GM12878 (cell line): ENCODE data around the gene RAB34. TPM values are rescaled to one million over a fixed set of nuclear protein-coding genes. Genes with fewer than 3 reads are reported as not detected.

ENCODE experiments used
- BCL11A ChIP-seq: IDR thresholded peaks from 2 replicates; pipeline ENCODE4 v1.6.1; 2011; ENCODE audit warnings: low read depth, low read length
- CEBPZ ChIP-seq: fragments of 150-350 bp; IDR thresholded peaks from 2 replicates; pipeline ENCODE4 v1.6.1; 2016; ENCODE audit warnings: low read depth, low read length
- CHD1 ChIP-seq: IDR thresholded peaks from 2 replicates; pipeline ENCODE4 v1.6.1; 2012; ENCODE audit warnings: low read depth, low read length, improper control_type of control experiment
- GABPA ChIP-seq: IDR thresholded peaks from 2 replicates; pipeline ENCODE4 v1.6.1; 2014; ENCODE audit warnings: antibody characterized with exemption, low read depth, mild to moderate bottlenecking, inconsistent platforms
- HDGF ChIP-seq: fragments of 450-650 bp; IDR thresholded peaks from 2 replicates; pipeline ENCODE4 v1.6.1; 2016; ENCODE audit warnings: antibody characterized with exemption
- MLLT1 ChIP-seq: fragments of 450-650 bp; IDR thresholded peaks from 2 replicates; pipeline ENCODE4 v1.6.1; 2016; ENCODE audit warnings: mild to moderate bottlenecking
- MYB ChIP-seq: fragments of 150-350 bp; IDR thresholded peaks from 2 replicates; pipeline ENCODE4 v1.6.1; 2014; ENCODE audit warnings: mild to moderate bottlenecking, low read depth, low read length, borderline replicate concordance
- NR2C2 ChIP-seq: IDR thresholded peaks from 2 replicates; pipeline ENCODE4 v1.6.1; 2011; ENCODE audit warnings: borderline replicate concordance, low read depth; ENCODE audit not compliant: control insufficient read depth, insufficient read length
- PAX8 ChIP-seq: fragments of 450-650 bp; IDR thresholded peaks from 2 replicates; pipeline ENCODE4 v1.6.1; 2017; ENCODE audit warnings: mild to moderate bottlenecking, moderate library complexity
- POLR2A ChIP-seq: IDR thresholded peaks from 2 replicates; pipeline ENCODE4 v1.6.1; 2011; ENCODE audit warnings: low read depth, mild to moderate bottlenecking, low read length
- RUNX3 ChIP-seq: IDR thresholded peaks from 2 replicates; pipeline ENCODE4 v1.6.1; 2012; ENCODE audit warnings: low read length, inconsistent platforms
- SMAD5 ChIP-seq: IDR thresholded peaks from 2 replicates; pipeline ENCODE4 v1.6.1; 2016; ENCODE audit warnings: antibody characterized with exemption, low read depth
- SPI1 ChIP-seq: IDR thresholded peaks from 2 replicates; pipeline ENCODE4 v1.6.1; 2011; ENCODE audit warnings: low read depth, mild to moderate bottlenecking, low read length, moderate library complexity, borderline replicate concordance; ENCODE audit not compliant: insufficient read depth
- STAT3 ChIP-seq: IDR thresholded peaks from 2 replicates; pipeline ENCODE4 v1.6.1; 2011; ENCODE audit warnings: low read depth, low read length, improper control_type of control experiment
- TCF7 ChIP-seq: IDR thresholded peaks from 2 replicates; pipeline ENCODE4 v1.6.1; 2014; ENCODE audit warnings: antibody characterized with exemption, borderline replicate concordance
- polyA plus RNA-seq, 11 experiments: library from polyadenylated mRNA; depleted of rRNA in 4 of 11; unstranded in 6 of 11; stranded (reverse) in 5 of 11; fragments of >200 nt; fragmentation: Nextera tagmentation in 4 of 11; fragmentation: Illumina TruSeq in 1 of 11; extraction: Ambion mirVana in 4 of 11; extraction: Trizol in 1 of 11; gene quantifications; 1 replicate in 1 of 11; 2 replicates in 10 of 11; pipeline versions ENCODE4 v1.2.1 to v1.2.3, GENCODE V29; 2011 to 2016; ENCODE audit warnings: inconsistent platforms in 2 of 11, missing spikeins in 2 of 11, low read depth in 1 of 11
- total RNA-seq, 4 experiments: library from RNA; depleted of rRNA in 3 of 4; stranded (reverse); fragments of >200 nt in 3 of 4; fragmentation: Illumina TruSeq in 1 of 4; extraction: Trizol in 1 of 4; gene quantifications; 2 replicates each; pipeline versions ENCODE4 v1.2.1 to v1.2.3, GENCODE V29; 2013 to 2021
- TF ChIP-seq, protein P1 (sequence below): fragments of 450-650 bp; IDR thresholded peaks from 2 replicates; pipeline ENCODE4 v1.6.1; 2017; ENCODE audit warnings: low read depth, mild to moderate bottlenecking, moderate library complexity
- TF ChIP-seq, protein P2 (sequence below): fragments of 450-650 bp; formaldehyde crosslinking; IDR thresholded peaks from 2 replicates; pipeline ENCODE4 v1.4.0; 2020; ENCODE audit warnings: mild to moderate bottlenecking, moderate library complexity
- TF ChIP-seq, protein P3 (sequence below): fragments of 150-350 bp; IDR thresholded peaks from 2 replicates; pipeline ENCODE4 v1.6.1; 2014; ENCODE audit warnings: mild to moderate bottlenecking, low read depth, low read length

RAB34 gene
- total and polyA plus RNA-seq, 10 of the 15 experiments (the other 5 are each of a cell fraction or from before 2014, with no cell fraction given), result 0.37 to 46.4 (median 32.8) TPM

GRCh38 chr17:28741358-28742349, 24.0 kb upstream of the RAB34 start (continued):
- TF ChIP-seq BCL11A (no peak), CEBPZ (no peak), STAT3 (no peak), MYB (0 out of 2 replicates have a peak, but pooled peaks have one; percentile 15), NR2C2 (no peak), HDGF (0 out of 2 replicates have a peak, but pooled peaks have one; percentile 36), SMAD5 (no peak), SPI1 (peak; percentile 73; the same call in 1 of the 2 replicates), PAX8 (no peak), POLR2A (no peak), TCF7 (no peak), CHD1 (no peak), GABPA (no peak), MLLT1 (no peak), RUNX3 (no peak)
- TF ChIP-seq, protein P1, sequence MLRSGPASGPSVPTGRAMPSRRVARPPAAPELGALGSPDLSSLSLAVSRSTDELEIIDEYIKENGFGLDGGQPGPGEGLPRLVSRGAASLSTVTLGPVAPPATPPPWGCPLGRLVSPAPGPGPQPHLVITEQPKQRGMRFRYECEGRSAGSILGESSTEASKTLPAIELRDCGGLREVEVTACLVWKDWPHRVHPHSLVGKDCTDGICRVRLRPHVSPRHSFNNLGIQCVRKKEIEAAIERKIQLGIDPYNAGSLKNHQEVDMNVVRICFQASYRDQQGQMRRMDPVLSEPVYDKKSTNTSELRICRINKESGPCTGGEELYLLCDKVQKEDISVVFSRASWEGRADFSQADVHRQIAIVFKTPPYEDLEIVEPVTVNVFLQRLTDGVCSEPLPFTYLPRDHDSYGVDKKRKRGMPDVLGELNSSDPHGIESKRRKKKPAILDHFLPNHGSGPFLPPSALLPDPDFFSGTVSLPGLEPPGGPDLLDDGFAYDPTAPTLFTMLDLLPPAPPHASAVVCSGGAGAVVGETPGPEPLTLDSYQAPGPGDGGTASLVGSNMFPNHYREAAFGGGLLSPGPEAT, result peak; percentile 71; the same call in 1 of the 2 replicates
- TF ChIP-seq, protein P2, sequence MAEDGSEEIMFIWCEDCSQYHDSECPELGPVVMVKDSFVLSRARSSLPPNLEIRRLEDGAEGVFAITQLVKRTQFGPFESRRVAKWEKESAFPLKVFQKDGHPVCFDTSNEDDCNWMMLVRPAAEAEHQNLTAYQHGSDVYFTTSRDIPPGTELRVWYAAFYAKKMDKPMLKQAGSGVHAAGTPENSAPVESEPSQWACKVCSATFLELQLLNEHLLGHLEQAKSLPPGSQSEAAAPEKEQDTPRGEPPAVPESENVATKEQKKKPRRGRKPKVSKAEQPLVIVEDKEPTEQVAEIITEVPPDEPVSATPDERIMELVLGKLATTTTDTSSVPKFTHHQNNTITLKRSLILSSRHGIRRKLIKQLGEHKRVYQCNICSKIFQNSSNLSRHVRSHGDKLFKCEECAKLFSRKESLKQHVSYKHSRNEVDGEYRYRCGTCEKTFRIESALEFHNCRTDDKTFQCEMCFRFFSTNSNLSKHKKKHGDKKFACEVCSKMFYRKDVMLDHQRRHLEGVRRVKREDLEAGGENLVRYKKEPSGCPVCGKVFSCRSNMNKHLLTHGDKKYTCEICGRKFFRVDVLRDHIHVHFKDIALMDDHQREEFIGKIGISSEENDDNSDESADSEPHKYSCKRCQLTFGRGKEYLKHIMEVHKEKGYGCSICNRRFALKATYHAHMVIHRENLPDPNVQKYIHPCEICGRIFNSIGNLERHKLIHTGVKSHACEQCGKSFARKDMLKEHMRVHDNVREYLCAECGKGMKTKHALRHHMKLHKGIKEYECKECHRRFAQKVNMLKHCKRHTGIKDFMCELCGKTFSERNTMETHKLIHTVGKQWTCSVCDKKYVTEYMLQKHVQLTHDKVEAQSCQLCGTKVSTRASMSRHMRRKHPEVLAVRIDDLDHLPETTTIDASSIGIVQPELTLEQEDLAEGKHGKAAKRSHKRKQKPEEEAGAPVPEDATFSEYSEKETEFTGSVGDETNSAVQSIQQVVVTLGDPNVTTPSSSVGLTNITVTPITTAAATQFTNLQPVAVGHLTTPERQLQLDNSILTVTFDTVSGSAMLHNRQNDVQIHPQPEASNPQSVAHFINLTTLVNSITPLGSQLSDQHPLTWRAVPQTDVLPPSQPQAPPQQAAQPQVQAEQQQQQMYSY (CRISPR knock-in tag), result no peak
- TF ChIP-seq, protein P3, sequence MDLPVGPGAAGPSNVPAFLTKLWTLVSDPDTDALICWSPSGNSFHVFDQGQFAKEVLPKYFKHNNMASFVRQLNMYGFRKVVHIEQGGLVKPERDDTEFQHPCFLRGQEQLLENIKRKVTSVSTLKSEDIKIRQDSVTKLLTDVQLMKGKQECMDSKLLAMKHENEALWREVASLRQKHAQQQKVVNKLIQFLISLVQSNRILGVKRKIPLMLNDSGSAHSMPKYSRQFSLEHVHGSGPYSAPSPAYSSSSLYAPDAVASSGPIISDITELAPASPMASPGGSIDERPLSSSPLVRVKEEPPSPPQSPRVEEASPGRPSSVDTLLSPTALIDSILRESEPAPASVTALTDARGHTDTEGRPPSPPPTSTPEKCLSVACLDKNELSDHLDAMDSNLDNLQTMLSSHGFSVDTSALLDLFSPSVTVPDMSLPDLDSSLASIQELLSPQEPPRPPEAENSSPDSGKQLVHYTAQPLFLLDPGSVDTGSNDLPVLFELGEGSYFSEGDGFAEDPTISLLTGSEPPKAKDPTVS, result no peak
